ENCODE measurements around the gene EVC2. TPM values are rescaled to one million over a fixed set of nuclear protein-coding genes. Genes with fewer than 3 reads are reported as not detected.

The EVC2 gene
- total RNA-seq (1 to 10 TPM; 2.6 to 6.6 TPM), polyA plus RNA-seq (ENCODE audit: insufficient read length in 2 of 2) (1 to 10 TPM; 1.7 to 2.0 TPM)
- long read RNA-seq, donor 1, full-length matches to known transcripts = 1 of 1 reads
- long read RNA-seq, donor 1, partial matches to known transcripts = 0 of 1 reads
- long read RNA-seq, donor 1, other reads (novel, unspliced or antisense) = 0 of 1 reads
- long read RNA-seq, donor 2 = 0 reads
- long read RNA-seq, donor 3 = 0 reads
- long read RNA-seq, donor 4 = 0 reads

- H3K27me3 ChIP-seq (ENCODE audit: control insufficient read depth, insufficient read depth, low read length) = peaks cover 27% of the 10 kb centered on the region
- H3K27ac ChIP-seq (ENCODE audit: low read depth, low read length) = peak within 1 kb of the TSS; percentile 40
Measured at GRCh38 chr4:5708449-5709206, at the start of gene EVC2. Gene EVC2, minus strand, starts transcription at chr4:5708559. Its CDS starts 46 bp downstream, at chr4:5708513.

GRCh38 chr4:5757954-5758353 lies 49.6 kb upstream of the EVC2 start:
- H3K4me3 ChIP-seq (ENCODE audit: low read depth, low read length) = no peak overlapping the region
- WGBS (ENCODE audit: insufficient coverage) = 95% methylated on average over 10 of the region's 10 CpGs
- H3K4me1 ChIP-seq (ENCODE audit: control insufficient read depth, insufficient read depth, low read length) = no peaks in the 10 kb centered on the region
- no peak for DNase-seq (ENCODE audit: low read depth in 4 of 6, low spot score in 6 of 6)
- no peaks in the 10 kb centered on the region for H3K27me3 ChIP-seq (ENCODE audit: control insufficient read depth, insufficient read depth, low read length)
- H3K27ac ChIP-seq (ENCODE audit: low read depth, low read length) = no peak overlapping the region
- H3K36me3 ChIP-seq (ENCODE audit: control insufficient read depth, insufficient read depth, low read length) = peaks cover 43% of the 10 kb centered on the region
- H3K9me3 ChIP-seq (ENCODE audit: control insufficient read depth, insufficient read depth, low read length) = no peaks in the 10 kb centered on the region

More at GRCh38 chr4:5708449-5709206, at the start of gene EVC2:
- H3K4me1 ChIP-seq (ENCODE audit: control insufficient read depth, insufficient read depth, low read length) = peaks cover 37% of the 10 kb centered on the region
- no peaks in the 10 kb centered on the region for H3K36me3 ChIP-seq (ENCODE audit: control insufficient read depth, insufficient read depth, low read length)
- peak in 2 of 6 donors; percentile 50 to 75 for DNase-seq (ENCODE audit: low read depth in 4 of 6, low spot score in 6 of 6)
- no peaks in the 10 kb centered on the region for H3K9me3 ChIP-seq (ENCODE audit: control insufficient read depth, insufficient read depth, low read length)
- H3K4me3 ChIP-seq (ENCODE audit: low read depth, low read length) = peak within 1 kb of the TSS; percentile 60
- 5% methylated on average over 57 of the region's 57 CpGs for WGBS (ENCODE audit: insufficient coverage)

DNA sequence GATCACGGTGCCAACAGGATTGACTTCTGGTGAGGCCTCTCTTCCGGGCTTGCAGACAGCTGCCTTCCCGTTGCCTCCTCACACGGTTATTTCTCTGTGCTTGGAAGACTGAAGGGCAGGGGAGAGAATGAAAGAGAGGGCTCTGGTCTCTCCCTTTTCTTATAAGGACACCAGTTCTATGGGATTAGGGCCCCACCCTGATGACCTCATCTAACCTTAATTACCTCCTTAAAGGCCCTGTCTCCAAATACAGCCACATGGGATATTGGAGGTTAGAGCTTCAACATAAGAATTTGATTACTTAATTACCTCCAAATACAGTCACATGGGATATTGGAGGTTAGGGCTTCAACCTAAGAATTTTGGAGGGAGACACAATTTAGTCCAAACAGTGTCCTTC lies 49.2 kb upstream of the EVC2 start:
- no peak for DNase-seq (ENCODE audit: low read depth in 4 of 6, low spot score in 6 of 6)
- H3K36me3 ChIP-seq (ENCODE audit: control insufficient read depth, insufficient read depth, low read length) = peaks cover 47% of the 10 kb centered on the region

GRCh38 chr4:5757091-5757490 lies 48.7 kb upstream of the EVC2 start:
- WGBS (ENCODE audit: insufficient coverage) = 92% methylated on average over 7 of the region's 7 CpGs
- Histone ChIP-seq H3K27me3 (ENCODE audit: control insufficient read depth, insufficient read depth, low read length) (no peaks in the 10 kb centered on the region), H3K36me3 (ENCODE audit: control insufficient read depth, insufficient read depth, low read length) (peaks cover 51% of the 10 kb centered on the region), H3K9me3 (ENCODE audit: control insufficient read depth, insufficient read depth, low read length) (no peaks in the 10 kb centered on the region), H3K27ac (ENCODE audit: low read depth, low read length) (no peak overlapping the region), H3K4me3 (ENCODE audit: low read depth, low read length) (no peak overlapping the region), H3K4me1 (ENCODE audit: control insufficient read depth, insufficient read depth, low read length) (peaks cover 8% of the 10 kb centered on the region)
- DNase-seq (ENCODE audit: low read depth in 4 of 6, low spot score in 6 of 6) = no peak

More for the DNA sequence above, 49.2 kb upstream of the EVC2 start:
- WGBS (ENCODE audit: insufficient coverage) = 92% methylated on average over 2 of the region's 4 CpGs
- no peak overlapping the region for H3K4me3 ChIP-seq (ENCODE audit: low read depth, low read length)
- no peak overlapping the region for H3K27ac ChIP-seq (ENCODE audit: low read depth, low read length)
- no peaks in the 10 kb centered on the region for H3K9me3 ChIP-seq (ENCODE audit: control insufficient read depth, insufficient read depth, low read length)
- H3K27me3 ChIP-seq (ENCODE audit: control insufficient read depth, insufficient read depth, low read length) = no peaks in the 10 kb centered on the region
- peaks cover 4% of the 10 kb centered on the region for H3K4me1 ChIP-seq (ENCODE audit: control insufficient read depth, insufficient read depth, low read length)

- no peak overlapping the region for H3K4me3 ChIP-seq (ENCODE audit: low read depth, low read length)
- H3K27ac ChIP-seq (ENCODE audit: low read depth, low read length) = no peak overlapping the region
- H3K36me3 ChIP-seq (ENCODE audit: control insufficient read depth, insufficient read depth, low read length) = peaks cover 59% of the 10 kb centered on the region
- peaks cover 13% of the 10 kb centered on the region for H3K4me1 ChIP-seq (ENCODE audit: control insufficient read depth, insufficient read depth, low read length)
- no peaks in the 10 kb centered on the region for H3K27me3 ChIP-seq (ENCODE audit: control insufficient read depth, insufficient read depth, low read length)
- H3K9me3 ChIP-seq (ENCODE audit: control insufficient read depth, insufficient read depth, low read length) = no peaks in the 10 kb centered on the region
- 97% methylated on average over 6 of the region's 9 CpGs for WGBS (ENCODE audit: insufficient coverage)
- DNase-seq (ENCODE audit: low read depth in 4 of 6, low spot score in 6 of 6) = no peak
Measured at GRCh38 chr4:5756271-5756670, 47.9 kb upstream of the EVC2 start.

DNA sequence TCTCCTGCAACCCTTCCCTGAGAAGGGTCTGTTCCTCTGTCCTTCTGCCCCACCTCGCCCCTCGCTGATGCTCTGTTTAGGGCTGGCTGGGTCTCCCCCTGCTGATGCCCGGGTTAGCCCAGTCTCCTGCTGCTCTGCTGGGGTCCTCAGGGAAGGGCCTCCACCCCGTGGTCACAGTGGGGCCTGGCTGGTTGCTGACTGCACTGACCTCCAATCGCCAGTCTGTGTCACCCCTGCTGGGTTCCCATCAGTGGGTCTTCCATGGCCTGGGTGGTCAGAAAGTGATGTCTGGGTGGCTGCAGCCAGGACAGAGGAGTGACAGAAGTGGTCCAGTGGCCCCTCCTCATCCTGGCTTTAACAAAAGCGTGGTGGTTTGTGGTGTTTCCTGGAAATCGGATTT lies 47.3 kb upstream of the EVC2 start:
- peaks cover 13% of the 10 kb centered on the region for H3K4me1 ChIP-seq (ENCODE audit: control insufficient read depth, insufficient read depth, low read length)
- no peak for DNase-seq (ENCODE audit: low read depth in 4 of 6, low spot score in 6 of 6)
- H3K36me3 ChIP-seq (ENCODE audit: control insufficient read depth, insufficient read depth, low read length) = peaks cover 62% of the 10 kb centered on the region
- no peaks in the 10 kb centered on the region for H3K27me3 ChIP-seq (ENCODE audit: control insufficient read depth, insufficient read depth, low read length)
- no peaks in the 10 kb centered on the region for H3K9me3 ChIP-seq (ENCODE audit: control insufficient read depth, insufficient read depth, low read length)
- H3K4me3 ChIP-seq (ENCODE audit: low read depth, low read length) = no peak overlapping the region
- WGBS (ENCODE audit: insufficient coverage) = 91% methylated on average over 7 of the region's 7 CpGs
- no peak overlapping the region for H3K27ac ChIP-seq (ENCODE audit: low read depth, low read length)

GRCh38 chr4:5755161-5755560 lies 46.8 kb upstream of the EVC2 start:
- no peaks in the 10 kb centered on the region for H3K27me3 ChIP-seq (ENCODE audit: control insufficient read depth, insufficient read depth, low read length)
- no peaks in the 10 kb centered on the region for H3K9me3 ChIP-seq (ENCODE audit: control insufficient read depth, insufficient read depth, low read length)
- no peak overlapping the region for H3K4me3 ChIP-seq (ENCODE audit: low read depth, low read length)
- peaks cover 62% of the 10 kb centered on the region for H3K36me3 ChIP-seq (ENCODE audit: control insufficient read depth, insufficient read depth, low read length)
- no peak overlapping the region for H3K27ac ChIP-seq (ENCODE audit: low read depth, low read length)
- H3K4me1 ChIP-seq (ENCODE audit: control insufficient read depth, insufficient read depth, low read length) = peaks cover 13% of the 10 kb centered on the region
- 86% methylated on average over 12 of the region's 16 CpGs for WGBS (ENCODE audit: insufficient coverage)
- DNase-seq (ENCODE audit: low read depth in 4 of 6, low spot score in 6 of 6) = no peak

- no peak overlapping the region for H3K27ac ChIP-seq (ENCODE audit: low read depth, low read length)
- no peak for DNase-seq (ENCODE audit: low read depth in 4 of 6, low spot score in 6 of 6)
- 93% methylated on average over 8 of the region's 8 CpGs for WGBS (ENCODE audit: insufficient coverage)
- H3K27me3 ChIP-seq (ENCODE audit: control insufficient read depth, insufficient read depth, low read length) = no peaks in the 10 kb centered on the region
- H3K36me3 ChIP-seq (ENCODE audit: control insufficient read depth, insufficient read depth, low read length) = peaks cover 62% of the 10 kb centered on the region
- H3K4me3 ChIP-seq (ENCODE audit: low read depth, low read length) = no peak overlapping the region
- peaks cover 13% of the 10 kb centered on the region for H3K4me1 ChIP-seq (ENCODE audit: control insufficient read depth, insufficient read depth, low read length)
- H3K9me3 ChIP-seq (ENCODE audit: control insufficient read depth, insufficient read depth, low read length) = no peaks in the 10 kb centered on the region
Measured at GRCh38 chr4:5754529-5754881, 46.1 kb upstream of the EVC2 start.

DNA sequence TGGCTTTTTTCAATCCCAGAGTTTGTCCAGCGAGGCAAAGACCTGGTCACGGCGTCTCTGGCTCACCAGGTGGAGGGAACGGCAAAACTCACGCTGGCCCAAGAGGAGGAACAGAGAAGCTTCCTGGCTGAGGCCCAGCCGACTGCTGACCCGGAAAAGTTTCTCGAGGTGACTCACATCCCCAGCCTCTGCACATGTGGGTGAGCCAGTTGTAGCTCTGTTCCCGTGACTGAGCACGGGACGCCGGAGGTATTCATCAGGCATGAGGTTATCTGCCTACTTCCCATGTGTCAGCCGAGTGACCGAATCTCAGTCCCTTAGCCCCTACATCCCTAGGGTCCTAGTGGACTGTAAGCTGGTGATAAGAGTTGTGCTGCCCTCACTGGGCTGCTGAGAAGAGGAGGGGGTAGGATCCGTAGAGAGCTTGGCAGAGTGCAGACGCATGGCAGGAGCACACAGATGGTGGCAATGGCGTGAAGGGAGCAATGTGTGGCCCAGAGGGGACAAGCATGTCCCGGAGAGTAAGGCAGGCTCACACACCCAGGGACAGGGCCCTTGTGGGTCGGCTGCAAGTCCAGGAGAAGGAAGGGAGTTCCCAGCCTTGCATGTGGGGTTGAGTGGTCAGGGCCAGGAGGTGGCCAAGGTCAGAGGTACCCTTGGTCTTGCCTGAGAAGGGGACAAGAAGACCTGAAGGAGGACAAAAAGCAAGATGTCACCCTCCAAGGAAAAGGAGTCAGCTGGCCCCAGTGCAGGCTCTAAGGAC lies 45.6 kb upstream of the EVC2 start:
- Histone ChIP-seq H3K4me3 (ENCODE audit: low read depth, low read length) (no peak overlapping the region), H3K9me3 (ENCODE audit: control insufficient read depth, insufficient read depth, low read length) (no peaks in the 10 kb centered on the region), H3K36me3 (ENCODE audit: control insufficient read depth, insufficient read depth, low read length) (peaks cover 64% of the 10 kb centered on the region), H3K27me3 (ENCODE audit: control insufficient read depth, insufficient read depth, low read length) (no peaks in the 10 kb centered on the region), H3K4me1 (ENCODE audit: control insufficient read depth, insufficient read depth, low read length) (peaks cover 13% of the 10 kb centered on the region), H3K27ac (ENCODE audit: low read depth, low read length) (no peak overlapping the region)
- DNase-seq (ENCODE audit: low read depth in 4 of 6, low spot score in 6 of 6) = no peak
- 90% methylated on average over 16 of the region's 19 CpGs for WGBS (ENCODE audit: insufficient coverage)
